ENCODE measurements around the gene ERC1. TPM values are rescaled to one million over a fixed set of nuclear protein-coding genes. Genes with fewer than 3 reads are reported as not detected.

Gene ERC1
- total and polyA plus RNA-seq, 2 donors from 2014 or later, result 5.1 to 68.3 TPM

- Histone ChIP-seq H3K27ac (ENCODE audit: low read depth in 2 of 2, low read length in 2 of 2) (no peak overlapping the region), H3K27me3 (ENCODE audit: control insufficient read depth, insufficient read depth, low read length) (no peaks in the 10 kb centered on the region), H3K4me3 (ENCODE audit: low read length in 3 of 3) (no peak overlapping the region), H3K9me3 (ENCODE audit: control insufficient read depth in 2 of 3, insufficient read depth in 1 of 3, low read length in 3 of 3) (no peaks in the 10 kb centered on the region), H3K9ac (ENCODE audit: low read length in 3 of 3) (no peak overlapping the region), H3K36me3 (ENCODE audit: control insufficient read depth in 2 of 3, insufficient read depth in 3 of 3, low read length in 3 of 3) (no peaks in the 10 kb centered on the region), H3K4me1 (ENCODE audit: control insufficient read depth in 2 of 3, insufficient read depth in 2 of 3, low read depth in 1 of 3, low read length in 3 of 3) (peaks cover 0 to 3% (median 0%) of the 10 kb centered on the region in 3 donors)
- FAIRE-seq (no peak), DNase-seq (no peak)
- TF ChIP-seq CTCF (IDR thresholded peaks at IDR 0.05; ENCODE audit: borderline replicate concordance, extremely low read depth, insufficient read depth), result no peak
- intact Hi-C loops (cut with DNase I), result no loop called here
These were observed 369.6 kb downstream of the ERC1 start for GRCh38 chr12:1360441-1361210.

GRCh38 chr12:1362143-1362662 is 371.2 kb downstream of the ERC1 start:
- Histone ChIP-seq H3K4me1 (ENCODE audit: control insufficient read depth in 2 of 3, insufficient read depth in 2 of 3, low read depth in 1 of 3, low read length in 3 of 3) (no peaks in the 10 kb centered on the region), H3K27me3 (ENCODE audit: control insufficient read depth, insufficient read depth, low read length) (no peaks in the 10 kb centered on the region), H3K9ac (ENCODE audit: low read length in 3 of 3) (no peak overlapping the region), H3K36me3 (ENCODE audit: control insufficient read depth in 2 of 3, insufficient read depth in 3 of 3, low read length in 3 of 3) (no peaks in the 10 kb centered on the region), H3K4me3 (ENCODE audit: low read length in 3 of 3) (no peak overlapping the region), H3K9me3 (ENCODE audit: control insufficient read depth in 2 of 3, insufficient read depth in 1 of 3, low read length in 3 of 3) (no peaks in the 10 kb centered on the region), H3K27ac (ENCODE audit: low read depth in 2 of 2, low read length in 2 of 2) (no peak overlapping the region)
- DNase-seq (no peak), FAIRE-seq (no peak)
- intact Hi-C loops (cut with DNase I), result no loop called here
- no peak for TF ChIP-seq CTCF (IDR thresholded peaks at IDR 0.05; ENCODE audit: borderline replicate concordance, extremely low read depth, insufficient read depth)

GRCh38 chr12:1365703-1366102 is 374.7 kb downstream of the ERC1 start:
- Histone ChIP-seq H3K36me3 (ENCODE audit: control insufficient read depth in 2 of 3, insufficient read depth in 3 of 3, low read length in 3 of 3) (no peaks in the 10 kb centered on the region), H3K4me1 (ENCODE audit: control insufficient read depth in 2 of 3, insufficient read depth in 2 of 3, low read depth in 1 of 3, low read length in 3 of 3) (peaks cover 0 to 9% (median 0%) of the 10 kb centered on the region in 3 donors), H3K27ac (ENCODE audit: low read depth in 2 of 2, low read length in 2 of 2) (no peak overlapping the region), H3K4me3 (ENCODE audit: low read length in 3 of 3) (no peak overlapping the region), H3K9me3 (ENCODE audit: control insufficient read depth in 2 of 3, insufficient read depth in 1 of 3, low read length in 3 of 3) (no peaks in the 10 kb centered on the region), H3K27me3 (ENCODE audit: control insufficient read depth, insufficient read depth, low read length) (no peaks in the 10 kb centered on the region), H3K9ac (ENCODE audit: low read length in 3 of 3) (no peak overlapping the region)
- intact Hi-C loops (cut with DNase I), result no loop called here
- TF ChIP-seq CTCF (IDR thresholded peaks at IDR 0.05; ENCODE audit: borderline replicate concordance, extremely low read depth, insufficient read depth), result no peak
- DNase-seq, result no peak
- no peak for FAIRE-seq

Measured in kidney (tissue), 14 donors.